ENCODE results near the gene MAP1LC3A. TPM values are rescaled to one million over a fixed set of nuclear protein-coding genes. Genes with fewer than 3 reads are reported as not detected.

Gene MAP1LC3A
- total and polyA plus RNA-seq, 2 donors: 6.8 to 37.5 TPM

- no peak overlapping the region for H3K27ac ChIP-seq (ENCODE audit: low read depth in 1 of 2, low read length in 1 of 2)
- no peak overlapping the region for H3K4me3 ChIP-seq (ENCODE audit: low read length in 2 of 2)
- H3K36me3 ChIP-seq (ENCODE audit: control insufficient read depth in 2 of 2, insufficient read depth in 2 of 2, low read length in 1 of 2): no peaks in the 10 kb centered on the region
- no peak for DNase-seq (ENCODE audit: low read depth in 6 of 9, low spot score in 9 of 9)
- H3K27me3 ChIP-seq (ENCODE audit: control insufficient read depth in 2 of 2, insufficient read depth in 1 of 2, low read length in 1 of 2): no peaks in the 10 kb centered on the region
- 95% methylated on average over 13 of the region's 13 CpGs for WGBS
- peaks cover 0 to 6% of the 10 kb centered on the region in 2 donors for H3K9me3 ChIP-seq (ENCODE audit: control insufficient read depth in 2 of 2, insufficient read depth in 1 of 2, low read length in 1 of 2)
- no peaks in the 10 kb centered on the region for H3K4me1 ChIP-seq (ENCODE audit: control insufficient read depth in 2 of 2, insufficient read depth in 2 of 2, low read length in 2 of 2)
These were observed 8.6 kb upstream of the MAP1LC3A start for GRCh38 chr20:34549929-34550305.

GRCh38 chr20:34552569-34552968, 5.9 kb upstream of the MAP1LC3A start:
- Histone ChIP-seq H3K36me3 (ENCODE audit: control insufficient read depth in 2 of 2, insufficient read depth in 2 of 2, low read length in 1 of 2) (no peaks in the 10 kb centered on the region), H3K4me1 (ENCODE audit: control insufficient read depth in 2 of 2, insufficient read depth in 2 of 2, low read length in 2 of 2) (no peaks in the 10 kb centered on the region), H3K9me3 (ENCODE audit: control insufficient read depth in 2 of 2, insufficient read depth in 1 of 2, low read length in 1 of 2) (peaks cover 0 to 2% of the 10 kb centered on the region in 2 donors), H3K27ac (ENCODE audit: low read depth in 1 of 2, low read length in 1 of 2) (no peak overlapping the region), H3K27me3 (ENCODE audit: control insufficient read depth in 2 of 2, insufficient read depth in 1 of 2, low read length in 1 of 2) (no peaks in the 10 kb centered on the region), H3K4me3 (ENCODE audit: low read length in 2 of 2) (no peak overlapping the region)
- 97% methylated on average over 6 of the region's 6 CpGs for WGBS
- no peak for DNase-seq (ENCODE audit: low read depth in 6 of 9, low spot score in 9 of 9)

GRCh38 chr20:34553366-34553867, 5.1 kb upstream of the MAP1LC3A start:
- Histone ChIP-seq H3K36me3 (ENCODE audit: control insufficient read depth in 2 of 2, insufficient read depth in 2 of 2, low read length in 1 of 2) (no peaks in the 10 kb centered on the region), H3K9me3 (ENCODE audit: control insufficient read depth in 2 of 2, insufficient read depth in 1 of 2, low read length in 1 of 2) (peaks cover 0 to 2% of the 10 kb centered on the region in 2 donors), H3K27ac (ENCODE audit: low read depth in 1 of 2, low read length in 1 of 2) (no peak overlapping the region), H3K4me3 (ENCODE audit: low read length in 2 of 2) (no peak overlapping the region), H3K4me1 (ENCODE audit: control insufficient read depth in 2 of 2, insufficient read depth in 2 of 2, low read length in 2 of 2) (peaks cover 5 to 6% of the 10 kb centered on the region in 2 donors), H3K27me3 (ENCODE audit: control insufficient read depth in 2 of 2, insufficient read depth in 1 of 2, low read length in 1 of 2) (peaks cover 0 to 3% of the 10 kb centered on the region in 2 donors)
- WGBS: 92% methylated on average over 4 of the region's 4 CpGs
- DNase-seq (ENCODE audit: low read depth in 6 of 9, low spot score in 9 of 9): no peak

GRCh38 chr20:34557936-34558319, 590 bp upstream of the MAP1LC3A start:
- no peak for DNase-seq (ENCODE audit: low read depth in 6 of 9, low spot score in 9 of 9)
- H3K9me3 ChIP-seq (ENCODE audit: control insufficient read depth in 2 of 2, insufficient read depth in 1 of 2, low read length in 1 of 2): no peaks in the 10 kb centered on the region
- H3K4me3 ChIP-seq (ENCODE audit: low read length in 2 of 2): peak overlapping the region; percentile 56 to 64
- no peaks in the 10 kb centered on the region for H3K36me3 ChIP-seq (ENCODE audit: control insufficient read depth in 2 of 2, insufficient read depth in 2 of 2, low read length in 1 of 2)
- 37% methylated on average over 11 of the region's 11 CpGs for WGBS
- H3K27ac ChIP-seq (ENCODE audit: low read depth in 1 of 2, low read length in 1 of 2): peak overlapping the region in 1 of 2 donors; percentile 26
- peaks cover 0 to 3% of the 10 kb centered on the region in 2 donors for H3K27me3 ChIP-seq (ENCODE audit: control insufficient read depth in 2 of 2, insufficient read depth in 1 of 2, low read length in 1 of 2)
- H3K4me1 ChIP-seq (ENCODE audit: control insufficient read depth in 2 of 2, insufficient read depth in 2 of 2, low read length in 2 of 2): peaks cover 6 to 8% of the 10 kb centered on the region in 2 donors

- Histone ChIP-seq H3K4me3 (ENCODE audit: low read length in 2 of 2) (no peak overlapping the region), H3K27me3 (ENCODE audit: control insufficient read depth in 2 of 2, insufficient read depth in 1 of 2, low read length in 1 of 2) (peaks cover 0 to 3% of the 10 kb centered on the region in 2 donors), H3K27ac (ENCODE audit: low read depth in 1 of 2, low read length in 1 of 2) (peak overlapping the region in 1 of 2 donors; percentile 5), H3K36me3 (ENCODE audit: control insufficient read depth in 2 of 2, insufficient read depth in 2 of 2, low read length in 1 of 2) (no peaks in the 10 kb centered on the region), H3K4me1 (ENCODE audit: control insufficient read depth in 2 of 2, insufficient read depth in 2 of 2, low read length in 2 of 2) (peaks cover 6 to 8% of the 10 kb centered on the region in 2 donors), H3K9me3 (ENCODE audit: control insufficient read depth in 2 of 2, insufficient read depth in 1 of 2, low read length in 1 of 2) (no peaks in the 10 kb centered on the region)
- no peak for DNase-seq (ENCODE audit: low read depth in 6 of 9, low spot score in 9 of 9)
- WGBS: 91% methylated on average over 43 of the region's 43 CpGs
These were observed 1.0 kb downstream of the MAP1LC3A start for GRCh38 chr20:34559311-34560140.

GRCh38 chr20:34560141-34560523, 1.6 kb downstream of the MAP1LC3A start:
- no peak overlapping the region for H3K4me3 ChIP-seq (ENCODE audit: low read length in 2 of 2)
- no peaks in the 10 kb centered on the region for H3K9me3 ChIP-seq (ENCODE audit: control insufficient read depth in 2 of 2, insufficient read depth in 1 of 2, low read length in 1 of 2)
- no peaks in the 10 kb centered on the region for H3K36me3 ChIP-seq (ENCODE audit: control insufficient read depth in 2 of 2, insufficient read depth in 2 of 2, low read length in 1 of 2)
- WGBS: 92% methylated on average over 12 of the region's 12 CpGs
- no peak for DNase-seq (ENCODE audit: low read depth in 6 of 9, low spot score in 9 of 9)
- peaks cover 6 to 8% of the 10 kb centered on the region in 2 donors for H3K4me1 ChIP-seq (ENCODE audit: control insufficient read depth in 2 of 2, insufficient read depth in 2 of 2, low read length in 2 of 2)
- no peak overlapping the region for H3K27ac ChIP-seq (ENCODE audit: low read depth in 1 of 2, low read length in 1 of 2)
- H3K27me3 ChIP-seq (ENCODE audit: control insufficient read depth in 2 of 2, insufficient read depth in 1 of 2, low read length in 1 of 2): peaks cover 0 to 3% of the 10 kb centered on the region in 2 donors

GRCh38 chr20:34560614-34561013, 2.1 kb downstream of the MAP1LC3A start:
- no peaks in the 10 kb centered on the region for H3K36me3 ChIP-seq (ENCODE audit: control insufficient read depth in 2 of 2, insufficient read depth in 2 of 2, low read length in 1 of 2)
- H3K4me1 ChIP-seq (ENCODE audit: control insufficient read depth in 2 of 2, insufficient read depth in 2 of 2, low read length in 2 of 2): peaks cover 6 to 8% of the 10 kb centered on the region in 2 donors
- H3K27me3 ChIP-seq (ENCODE audit: control insufficient read depth in 2 of 2, insufficient read depth in 1 of 2, low read length in 1 of 2): peaks cover 0 to 3% of the 10 kb centered on the region in 2 donors
- no peak overlapping the region for H3K4me3 ChIP-seq (ENCODE audit: low read length in 2 of 2)
- peak overlapping the region in 1 of 2 donors; percentile 2 for H3K27ac ChIP-seq (ENCODE audit: low read depth in 1 of 2, low read length in 1 of 2)
- no peak for DNase-seq (ENCODE audit: low read depth in 6 of 9, low spot score in 9 of 9)
- H3K9me3 ChIP-seq (ENCODE audit: control insufficient read depth in 2 of 2, insufficient read depth in 1 of 2, low read length in 1 of 2): no peaks in the 10 kb centered on the region
- 98% methylated on average over 7 of the region's 7 CpGs for WGBS

GRCh38 chr20:34561661-34562060, 3.1 kb downstream of the MAP1LC3A start:
- no peaks in the 10 kb centered on the region for H3K9me3 ChIP-seq (ENCODE audit: control insufficient read depth in 2 of 2, insufficient read depth in 1 of 2, low read length in 1 of 2)
- peaks cover 0 to 3% of the 10 kb centered on the region in 2 donors for H3K27me3 ChIP-seq (ENCODE audit: control insufficient read depth in 2 of 2, insufficient read depth in 1 of 2, low read length in 1 of 2)
- no peak overlapping the region for H3K27ac ChIP-seq (ENCODE audit: low read depth in 1 of 2, low read length in 1 of 2)
- no peak overlapping the region for H3K4me3 ChIP-seq (ENCODE audit: low read length in 2 of 2)
- WGBS: 98% methylated on average over 10 of the region's 10 CpGs
- no peak for DNase-seq (ENCODE audit: low read depth in 6 of 9, low spot score in 9 of 9)
- H3K36me3 ChIP-seq (ENCODE audit: control insufficient read depth in 2 of 2, insufficient read depth in 2 of 2, low read length in 1 of 2): peaks cover 0 to under 1% of the 10 kb centered on the region in 2 donors
- peaks cover 6 to 8% of the 10 kb centered on the region in 2 donors for H3K4me1 ChIP-seq (ENCODE audit: control insufficient read depth in 2 of 2, insufficient read depth in 2 of 2, low read length in 2 of 2)

GRCh38 chr20:34562641-34563040, 4.1 kb downstream of the MAP1LC3A start:
- Histone ChIP-seq H3K27ac (ENCODE audit: low read depth in 1 of 2, low read length in 1 of 2) (no peak overlapping the region), H3K4me1 (ENCODE audit: control insufficient read depth in 2 of 2, insufficient read depth in 2 of 2, low read length in 2 of 2) (peaks cover 6 to 8% of the 10 kb centered on the region in 2 donors), H3K9me3 (ENCODE audit: control insufficient read depth in 2 of 2, insufficient read depth in 1 of 2, low read length in 1 of 2) (no peaks in the 10 kb centered on the region), H3K4me3 (ENCODE audit: low read length in 2 of 2) (no peak overlapping the region), H3K27me3 (ENCODE audit: control insufficient read depth in 2 of 2, insufficient read depth in 1 of 2, low read length in 1 of 2) (peaks cover 0 to 3% of the 10 kb centered on the region in 2 donors), H3K36me3 (ENCODE audit: control insufficient read depth in 2 of 2, insufficient read depth in 2 of 2, low read length in 1 of 2) (peaks cover 0 to 8% of the 10 kb centered on the region in 2 donors)
- DNase-seq (ENCODE audit: low read depth in 6 of 9, low spot score in 9 of 9): no peak
- 84% methylated on average over 5 of the region's 5 CpGs for WGBS
